Erythroblast (primary cell): ENCODE measurements around the gene CLEC3B.

ENCODE experiments used
- GATA1 ChIP-seq: IDR thresholded peaks from 2 replicates; pipeline ENCODE4 v1.6.1; 2011; ENCODE audit warnings: low read depth, mild to moderate bottlenecking, control low read depth, low read length, moderate library complexity
- POLR2A ChIP-seq: IDR thresholded peaks from 2 replicates; pipeline ENCODE4 v1.6.1; 2011; ENCODE audit warnings: mild to moderate bottlenecking, low read length

GRCh38 chr3:45026957-45027356, 854 bp downstream of the CLEC3B start:
- TF ChIP-seq POLR2A (no peak), GATA1 (no peak)
